Measurements from ENCODE around the gene DSCAML1.

DNA sequence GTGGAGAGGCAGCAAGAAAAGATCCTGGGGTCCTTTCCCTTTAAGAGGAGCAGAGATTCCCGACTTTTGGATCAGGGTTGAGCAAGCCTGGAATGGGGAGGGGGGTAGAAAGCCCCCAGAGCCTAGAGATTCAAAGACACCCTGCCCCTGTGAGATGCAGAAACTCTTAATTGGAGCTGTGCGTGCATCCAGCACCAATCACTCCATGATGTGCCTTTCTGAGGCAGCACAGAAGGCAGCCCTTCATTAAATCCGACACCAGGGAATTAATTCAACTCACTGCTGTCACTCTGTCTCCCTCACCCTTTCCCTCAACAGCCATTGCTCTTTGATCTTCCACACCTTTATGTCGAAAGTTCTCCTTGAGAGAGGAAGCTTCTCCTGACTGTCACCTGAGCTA, 43.0 kb downstream of the DSCAML1 start:
- no peak for TF ChIP-seq POLR2A (IDR thresholded peaks at IDR 0.05)
- TF ChIP-seq, protein P1, sequence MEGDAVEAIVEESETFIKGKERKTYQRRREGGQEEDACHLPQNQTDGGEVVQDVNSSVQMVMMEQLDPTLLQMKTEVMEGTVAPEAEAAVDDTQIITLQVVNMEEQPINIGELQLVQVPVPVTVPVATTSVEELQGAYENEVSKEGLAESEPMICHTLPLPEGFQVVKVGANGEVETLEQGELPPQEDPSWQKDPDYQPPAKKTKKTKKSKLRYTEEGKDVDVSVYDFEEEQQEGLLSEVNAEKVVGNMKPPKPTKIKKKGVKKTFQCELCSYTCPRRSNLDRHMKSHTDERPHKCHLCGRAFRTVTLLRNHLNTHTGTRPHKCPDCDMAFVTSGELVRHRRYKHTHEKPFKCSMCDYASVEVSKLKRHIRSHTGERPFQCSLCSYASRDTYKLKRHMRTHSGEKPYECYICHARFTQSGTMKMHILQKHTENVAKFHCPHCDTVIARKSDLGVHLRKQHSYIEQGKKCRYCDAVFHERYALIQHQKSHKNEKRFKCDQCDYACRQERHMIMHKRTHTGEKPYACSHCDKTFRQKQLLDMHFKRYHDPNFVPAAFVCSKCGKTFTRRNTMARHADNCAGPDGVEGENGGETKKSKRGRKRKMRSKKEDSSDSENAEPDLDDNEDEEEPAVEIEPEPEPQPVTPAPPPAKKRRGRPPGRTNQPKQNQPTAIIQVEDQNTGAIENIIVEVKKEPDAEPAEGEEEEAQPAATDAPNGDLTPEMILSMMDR (IDR thresholded peaks at IDR 0.05), result no peak

All from testis (tissue), 2 donors.